Activated T-cell treated with anti-CD3 and anti-CD28 coated beads, Interleukin-2, amount 50 U/mL, for 24 hours (primary cell): Measurements from ENCODE around the gene MRPL4.

ENCODE experiments used
- DNase-seq: peaks from one replicate; pipeline ENCODE4 v3.0.0-alpha.2; 2020
- H3K27ac Mint-ChIP-seq: 2 replicates; pipeline ENCODE4 v1.8.0; 2020; ENCODE audit warnings: mild to moderate bottlenecking, mixed read lengths
- H3K27me3 Mint-ChIP-seq: 2 replicates; pipeline ENCODE4 v1.8.0; 2020; ENCODE audit warnings: mixed read lengths
- H3K36me3 Mint-ChIP-seq: 2 replicates; pipeline ENCODE4 v1.8.0; 2020; ENCODE audit warnings: low read depth, mixed read lengths
- H3K4me1 Mint-ChIP-seq: 2 replicates; pipeline ENCODE4 v1.8.0; 2020; ENCODE audit warnings: low read depth, mixed read lengths
- H3K4me3 Mint-ChIP-seq: 2 replicates; pipeline ENCODE4 v1.8.0; 2020; ENCODE audit warnings: mild to moderate bottlenecking, moderate library complexity, mixed read lengths
- H3K9me3 Mint-ChIP-seq: 2 replicates; pipeline ENCODE4 v1.8.0; 2020; ENCODE audit warnings: mixed read lengths

MRPL4 gene

DNA sequence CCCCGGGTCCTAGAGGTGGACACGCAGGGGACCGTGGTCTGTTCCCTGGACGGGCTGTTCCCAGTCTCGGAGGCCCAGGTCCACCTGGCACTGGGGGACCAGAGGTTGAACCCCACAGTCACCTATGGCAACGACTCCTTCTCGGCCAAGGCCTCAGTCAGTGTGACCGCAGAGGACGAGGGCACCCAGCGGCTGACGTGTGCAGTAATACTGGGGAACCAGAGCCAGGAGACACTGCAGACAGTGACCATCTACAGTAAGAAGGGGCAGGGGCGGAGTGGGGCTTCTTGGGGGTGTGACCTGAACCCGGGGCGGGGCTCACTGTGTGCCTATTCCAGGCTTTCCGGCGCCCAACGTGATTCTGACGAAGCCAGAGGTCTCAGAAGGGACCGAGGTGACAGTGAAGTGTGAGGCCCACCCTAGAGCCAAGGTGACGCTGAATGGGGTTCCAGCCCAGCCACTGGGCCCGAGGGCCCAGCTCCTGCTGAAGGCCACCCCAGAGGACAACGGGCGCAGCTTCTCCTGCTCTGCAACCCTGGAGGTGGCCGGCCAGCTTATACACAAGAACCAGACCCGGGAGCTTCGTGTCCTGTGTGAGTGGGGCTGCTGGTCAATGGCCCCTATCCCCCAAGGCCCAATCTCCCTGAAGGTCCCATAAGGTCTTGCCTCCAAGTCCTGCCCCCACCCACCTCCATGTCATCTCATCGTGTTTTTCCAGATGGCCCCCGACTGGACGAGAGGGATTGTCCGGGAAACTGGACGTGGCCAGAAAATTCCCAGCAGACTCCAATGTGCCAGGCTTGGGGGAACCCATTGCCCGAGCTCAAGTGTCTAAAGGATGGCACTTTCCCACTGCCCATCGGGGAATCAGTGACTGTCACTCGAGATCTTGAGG is 32.3 kb downstream of the MRPL4 start:
- Mint-ChIP-seq H3K27ac (no peak overlapping the region), H3K4me3 (no peak overlapping the region), H3K4me1 (peaks cover 43% of the 10 kb centered on the region), H3K9me3 (no peaks in the 10 kb centered on the region), H3K36me3 (peaks cover 57% of the 10 kb centered on the region), H3K27me3 (peaks cover 24% of the 10 kb centered on the region)
- DNase-seq, result no peak

DNA sequence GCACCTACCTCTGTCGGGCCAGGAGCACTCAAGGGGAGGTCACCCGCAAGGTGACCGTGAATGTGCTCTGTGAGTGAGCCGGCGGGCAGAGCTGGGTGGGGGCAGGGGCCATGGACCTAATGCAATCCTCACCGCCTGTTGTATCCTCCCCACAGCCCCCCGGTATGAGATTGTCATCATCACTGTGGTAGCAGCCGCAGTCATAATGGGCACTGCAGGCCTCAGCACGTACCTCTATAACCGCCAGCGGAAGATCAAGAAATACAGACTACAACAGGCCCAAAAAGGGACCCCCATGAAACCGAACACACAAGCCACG is 32.9 kb downstream of the MRPL4 start:
- no peak for DNase-seq
- no peaks in the 10 kb centered on the region for H3K9me3 Mint-ChIP-seq
- peaks cover 28% of the 10 kb centered on the region for H3K27me3 Mint-ChIP-seq
- H3K4me3 Mint-ChIP-seq, result no peak overlapping the region
- no peak overlapping the region for H3K27ac Mint-ChIP-seq
- peaks cover 43% of the 10 kb centered on the region for H3K4me1 Mint-ChIP-seq
- H3K36me3 Mint-ChIP-seq, result peaks cover 51% of the 10 kb centered on the region

DNA sequence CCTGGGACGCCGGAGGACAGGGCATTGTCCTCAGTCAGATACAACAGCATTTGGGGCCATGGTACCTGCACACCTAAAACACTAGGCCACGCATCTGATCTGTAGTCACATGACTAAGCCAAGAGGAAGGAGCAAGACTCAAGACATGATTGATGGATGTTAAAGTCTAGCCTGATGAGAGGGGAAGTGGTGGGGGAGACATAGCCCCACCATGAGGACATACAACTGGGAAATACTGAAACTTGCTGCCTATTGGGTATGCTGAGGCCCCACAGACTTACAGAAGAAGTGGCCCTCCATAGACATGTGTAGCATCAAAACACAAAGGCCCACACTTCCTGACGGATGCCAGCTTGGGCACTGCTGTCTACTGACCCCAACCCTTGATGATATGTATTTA is 33.4 kb downstream of the MRPL4 start:
- Mint-ChIP-seq H3K36me3 (peaks cover 48% of the 10 kb centered on the region), H3K9me3 (no peaks in the 10 kb centered on the region), H3K4me1 (peaks cover 47% of the 10 kb centered on the region), H3K27ac (no peak overlapping the region), H3K27me3 (peaks cover 33% of the 10 kb centered on the region), H3K4me3 (no peak overlapping the region)
- DNase-seq, result no peak

DNA sequence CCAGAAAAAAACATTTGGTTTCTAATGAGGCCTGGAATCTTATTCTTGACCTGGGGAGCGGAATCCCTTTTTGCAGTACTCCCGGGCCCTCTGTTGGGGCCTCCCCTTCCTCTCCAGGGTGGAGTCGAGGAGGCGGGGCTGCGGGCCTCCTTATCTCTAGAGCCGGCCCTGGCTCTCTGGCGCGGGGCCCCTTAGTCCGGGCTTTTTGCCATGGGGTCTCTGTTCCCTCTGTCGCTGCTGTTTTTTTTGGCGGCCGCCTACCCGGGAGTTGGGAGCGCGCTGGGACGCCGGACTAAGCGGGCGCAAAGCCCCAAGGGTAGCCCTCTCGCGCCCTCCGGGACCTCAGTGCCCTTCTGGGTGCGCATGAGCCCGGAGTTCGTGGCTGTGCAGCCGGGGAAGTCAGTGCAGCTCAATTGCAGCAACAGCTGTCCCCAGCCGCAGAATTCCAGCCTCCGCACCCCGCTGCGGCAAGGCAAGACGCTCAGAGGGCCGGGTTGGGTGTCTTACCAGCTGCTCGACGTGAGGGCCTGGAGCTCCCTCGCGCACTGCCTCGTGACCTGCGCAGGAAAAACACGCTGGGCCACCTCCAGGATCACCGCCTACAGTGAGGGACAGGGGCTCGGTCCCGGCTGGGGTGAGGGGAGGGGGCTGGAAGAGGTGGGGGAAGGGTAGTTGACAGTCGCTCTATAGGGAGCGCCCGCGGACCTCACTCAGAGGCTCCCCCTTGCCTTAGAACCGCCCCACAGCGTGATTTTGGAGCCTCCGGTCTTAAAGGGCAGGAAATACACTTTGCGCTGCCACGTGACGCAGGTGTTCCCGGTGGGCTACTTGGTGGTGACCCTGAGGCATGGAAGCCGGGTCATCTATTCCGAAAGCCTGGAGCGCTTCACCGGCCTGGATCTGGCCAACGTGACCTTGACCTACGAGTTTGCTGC is 35.1 kb downstream of the MRPL4 start, which contains the start of gene ICAM4:
ICAM4 (plus strand) TSS at position 153 of the 935 bp plus-strand sequence; CDS start at position 211, 58 bp downstream.
- Mint-ChIP-seq H3K27ac (peak within 1 kb of the TSS; percentile 18), H3K27me3 (peaks cover 50% of the 10 kb centered on the region), H3K9me3 (no peaks in the 10 kb centered on the region), H3K4me1 (peaks cover 62% of the 10 kb centered on the region), H3K36me3 (peaks cover 37% of the 10 kb centered on the region), H3K4me3 (no peak within 1 kb of the TSS)
- DNase-seq, result peak; percentile 61

DNA sequence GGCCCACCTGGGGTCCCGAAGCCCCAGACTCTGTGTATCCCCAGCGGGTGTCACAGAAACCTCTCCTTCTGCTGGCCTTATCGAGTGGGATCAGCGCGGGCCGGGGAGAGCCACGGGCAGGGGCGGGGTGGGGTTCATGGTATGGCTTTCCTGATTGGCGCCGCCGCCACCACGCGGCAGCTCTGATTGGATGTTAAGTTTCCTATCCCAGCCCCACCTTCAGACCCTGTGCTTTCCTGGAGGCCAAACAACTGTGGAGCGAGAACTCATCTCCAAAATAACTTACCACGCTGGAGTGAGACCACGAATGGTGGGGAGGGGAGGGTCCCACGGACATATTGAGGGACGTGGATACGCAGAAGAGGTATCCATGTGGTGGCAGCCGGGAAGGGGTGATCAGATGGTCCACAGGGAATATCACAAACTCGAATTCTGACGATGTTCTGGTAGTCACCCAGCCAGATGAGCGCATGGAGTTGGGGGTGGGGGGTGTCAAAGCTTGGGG is 36.7 kb downstream of the MRPL4 start:
- peaks cover 28% of the 10 kb centered on the region for H3K36me3 Mint-ChIP-seq
- peak; percentile 65 for DNase-seq
- H3K27me3 Mint-ChIP-seq, result peaks cover 66% of the 10 kb centered on the region
- peaks cover 77% of the 10 kb centered on the region for H3K4me1 Mint-ChIP-seq
- H3K9me3 Mint-ChIP-seq, result no peaks in the 10 kb centered on the region
- peak overlapping the region; percentile 75 for H3K27ac Mint-ChIP-seq
- peak overlapping the region; percentile 70 for H3K4me3 Mint-ChIP-seq

DNA sequence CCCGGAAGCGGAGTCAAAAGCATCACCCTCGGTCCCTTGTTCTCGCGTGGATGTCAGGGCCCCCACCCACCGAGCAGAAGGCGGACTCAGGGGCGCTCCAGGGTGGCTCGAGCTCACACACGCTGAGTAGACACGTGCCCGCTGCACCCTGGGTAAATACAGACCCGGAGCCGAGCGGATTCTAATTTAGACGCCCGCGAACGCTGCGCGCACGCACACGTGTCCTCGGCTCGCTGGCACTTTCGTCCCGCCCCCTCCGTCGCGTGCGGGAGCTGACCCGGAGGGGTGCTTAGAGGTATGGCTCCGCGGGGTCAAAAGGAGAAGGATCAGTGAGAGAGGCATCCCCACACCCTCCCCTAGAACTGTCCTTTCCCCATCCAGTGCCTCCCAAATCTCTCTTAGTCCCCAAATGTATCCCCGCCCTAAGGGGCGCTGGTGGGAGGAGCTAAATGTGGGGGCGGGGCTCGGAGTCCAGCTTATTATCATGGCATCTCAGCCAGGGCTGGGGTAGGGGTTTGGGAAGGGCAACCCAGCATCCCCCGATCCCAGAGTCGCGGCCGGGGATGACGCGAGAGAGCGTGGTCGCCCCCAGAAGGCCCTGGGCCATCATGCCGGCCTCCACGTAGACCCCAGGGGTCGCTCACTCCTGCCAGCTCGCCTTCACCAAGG is 37.3 kb downstream of the MRPL4 start:
- peak; percentile 82 for DNase-seq
- H3K36me3 Mint-ChIP-seq, result peaks cover 22% of the 10 kb centered on the region
- peaks cover 79% of the 10 kb centered on the region for H3K4me1 Mint-ChIP-seq
- H3K27ac Mint-ChIP-seq, result peak overlapping the region; percentile 75
- H3K9me3 Mint-ChIP-seq, result no peaks in the 10 kb centered on the region
- peaks cover 72% of the 10 kb centered on the region for H3K27me3 Mint-ChIP-seq
- H3K4me3 Mint-ChIP-seq, result peak overlapping the region; percentile 70

DNA sequence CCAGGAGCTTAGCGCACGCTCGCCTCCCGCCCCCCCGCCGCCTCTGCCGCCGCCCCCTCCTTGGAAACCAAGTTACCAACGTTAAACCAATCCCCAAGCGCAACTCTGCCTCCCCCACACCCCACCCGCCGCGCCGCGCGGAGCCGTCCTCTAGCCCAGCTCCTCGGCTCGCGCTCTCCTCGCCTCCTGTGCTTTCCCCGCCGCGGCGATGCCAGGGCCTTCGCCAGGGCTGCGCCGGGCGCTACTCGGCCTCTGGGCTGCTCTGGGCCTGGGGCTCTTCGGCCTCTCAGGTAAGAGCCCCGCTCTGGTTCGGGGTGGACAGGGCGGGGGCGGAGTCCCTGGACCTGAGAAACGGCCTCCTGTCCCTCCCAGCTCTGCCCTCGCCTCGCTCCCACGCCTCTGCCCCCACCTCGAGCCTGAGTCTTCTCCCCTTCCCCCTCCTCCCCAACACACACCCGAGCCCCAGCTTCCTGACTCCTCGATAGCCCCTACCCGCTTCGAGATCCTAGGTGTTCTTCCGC is 37.9 kb downstream of the MRPL4 start, which contains the start of gene ICAM5:
ICAM5 (plus strand) TSS at position 117 of the 521 bp plus-strand sequence; CDS start at position 209, 92 bp downstream.
- H3K27me3 Mint-ChIP-seq, result peaks cover 78% of the 10 kb centered on the region

DNA sequence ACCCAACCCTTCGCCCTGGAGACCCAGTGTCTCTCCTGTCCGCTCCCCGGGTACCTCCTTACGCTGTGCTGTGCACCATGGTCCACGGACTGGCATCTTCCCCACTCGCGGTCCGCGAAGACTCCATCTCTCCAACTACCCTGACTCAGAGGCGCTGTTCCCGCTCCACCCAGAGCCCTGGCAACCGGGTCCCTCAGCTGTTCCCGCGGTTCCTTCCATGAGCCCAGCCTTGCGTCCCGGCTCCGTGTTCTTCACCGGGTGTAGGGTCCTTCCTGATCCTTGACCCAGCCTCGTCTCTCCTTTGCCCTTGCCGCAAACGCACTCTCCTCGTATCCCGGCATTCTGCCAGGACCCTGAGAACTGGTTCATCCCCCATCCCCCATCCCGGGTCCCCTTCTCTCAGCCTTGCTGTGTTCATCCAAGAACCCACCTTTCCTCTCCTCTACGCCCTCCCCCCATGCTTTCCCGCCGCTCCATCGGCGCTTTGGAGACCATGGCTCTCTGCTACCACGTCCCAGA is 38.4 kb downstream of the MRPL4 start:
- peaks cover 11% of the 10 kb centered on the region for H3K36me3 Mint-ChIP-seq
- peaks cover 83% of the 10 kb centered on the region for H3K4me1 Mint-ChIP-seq
- peak overlapping the region; percentile 71 for H3K27ac Mint-ChIP-seq
- no peaks in the 10 kb centered on the region for H3K9me3 Mint-ChIP-seq
- H3K4me3 Mint-ChIP-seq, result peak overlapping the region; percentile 70
- H3K27me3 Mint-ChIP-seq, result peaks cover 83% of the 10 kb centered on the region
- DNase-seq, result peak; percentile 55

More for the DNA sequence above, 37.9 kb downstream of the MRPL4 start, which contains the start of gene ICAM5:
- DNase-seq, result no peak
- H3K27ac Mint-ChIP-seq, result peak within 1 kb of the TSS; percentile 75
- no peaks in the 10 kb centered on the region for H3K9me3 Mint-ChIP-seq
- peak within 1 kb of the TSS; percentile 70 for H3K4me3 Mint-ChIP-seq
- peaks cover 83% of the 10 kb centered on the region for H3K4me1 Mint-ChIP-seq
- peaks cover 16% of the 10 kb centered on the region for H3K36me3 Mint-ChIP-seq

DNA sequence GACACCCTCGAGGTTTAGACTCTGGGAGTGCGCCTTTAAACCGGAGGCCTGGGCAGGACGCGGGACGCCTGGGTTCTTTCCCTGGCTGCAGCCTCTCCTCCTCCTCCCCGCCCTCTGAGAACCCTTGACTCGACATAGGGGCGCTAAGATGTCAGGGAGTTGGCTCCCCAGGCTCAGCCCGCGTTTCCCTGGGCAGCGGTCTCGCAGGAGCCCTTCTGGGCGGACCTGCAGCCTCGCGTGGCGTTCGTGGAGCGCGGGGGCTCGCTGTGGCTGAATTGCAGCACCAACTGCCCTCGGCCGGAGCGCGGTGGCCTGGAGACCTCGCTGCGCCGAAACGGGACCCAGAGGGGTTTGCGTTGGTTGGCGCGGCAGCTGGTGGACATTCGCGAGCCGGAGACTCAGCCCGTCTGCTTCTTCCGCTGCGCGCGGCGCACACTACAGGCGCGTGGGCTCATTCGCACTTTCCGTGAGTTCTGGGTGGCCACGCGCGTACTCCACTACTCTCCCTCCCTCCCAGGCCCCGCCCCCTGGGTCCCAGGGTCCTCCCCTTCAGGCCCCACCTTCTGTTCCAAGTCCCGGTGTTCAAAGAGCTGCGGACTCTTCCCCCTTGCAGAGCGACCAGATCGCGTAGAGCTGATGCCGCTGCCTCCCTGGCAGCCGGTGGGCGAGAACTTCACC is 39.0 kb downstream of the MRPL4 start:
- no peaks in the 10 kb centered on the region for H3K9me3 Mint-ChIP-seq
- DNase-seq, result peak; percentile 70

DNA sequence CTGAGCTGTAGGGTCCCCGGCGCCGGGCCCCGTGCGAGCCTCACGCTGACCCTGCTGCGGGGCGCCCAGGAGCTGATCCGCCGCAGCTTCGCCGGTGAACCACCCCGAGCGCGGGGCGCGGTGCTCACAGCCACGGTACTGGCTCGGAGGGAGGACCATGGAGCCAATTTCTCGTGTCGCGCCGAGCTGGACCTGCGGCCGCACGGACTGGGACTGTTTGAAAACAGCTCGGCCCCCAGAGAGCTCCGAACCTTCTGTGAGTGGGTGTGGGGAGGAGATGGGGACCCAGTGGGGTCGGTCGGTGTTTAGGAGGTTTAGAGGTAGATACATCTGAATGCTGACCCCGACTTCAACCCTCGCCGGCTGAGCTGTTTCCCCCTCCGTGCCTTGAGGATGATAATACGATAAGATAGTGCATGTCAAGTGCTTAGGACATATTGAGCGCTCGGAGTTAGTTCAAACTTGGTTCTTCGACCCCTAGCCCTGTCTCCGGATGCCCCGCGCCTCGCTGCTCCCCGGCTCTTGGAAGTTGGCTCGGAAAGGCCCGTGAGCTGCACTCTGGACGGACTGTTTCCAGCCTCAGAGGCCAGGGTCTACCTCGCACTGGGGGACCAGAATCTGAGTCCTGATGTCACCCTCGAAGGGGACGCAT is 39.7 kb downstream of the MRPL4 start:
- Mint-ChIP-seq H3K9me3 (no peaks in the 10 kb centered on the region), H3K4me1 (peaks cover 79% of the 10 kb centered on the region), H3K27ac (peak overlapping the region; percentile 56), H3K4me3 (peak overlapping the region; percentile 70), H3K27me3 (peaks cover 90% of the 10 kb centered on the region), H3K36me3 (no peaks in the 10 kb centered on the region)
- no peak for DNase-seq

More for the DNA sequence above, 39.0 kb downstream of the MRPL4 start:
- H3K27me3 Mint-ChIP-seq, result peaks cover 89% of the 10 kb centered on the region
- H3K4me1 Mint-ChIP-seq, result peaks cover 85% of the 10 kb centered on the region
- peak overlapping the region; percentile 71 for H3K27ac Mint-ChIP-seq
- H3K4me3 Mint-ChIP-seq, result peak overlapping the region; percentile 70
- H3K36me3 Mint-ChIP-seq, result peaks cover 5% of the 10 kb centered on the region

DNA sequence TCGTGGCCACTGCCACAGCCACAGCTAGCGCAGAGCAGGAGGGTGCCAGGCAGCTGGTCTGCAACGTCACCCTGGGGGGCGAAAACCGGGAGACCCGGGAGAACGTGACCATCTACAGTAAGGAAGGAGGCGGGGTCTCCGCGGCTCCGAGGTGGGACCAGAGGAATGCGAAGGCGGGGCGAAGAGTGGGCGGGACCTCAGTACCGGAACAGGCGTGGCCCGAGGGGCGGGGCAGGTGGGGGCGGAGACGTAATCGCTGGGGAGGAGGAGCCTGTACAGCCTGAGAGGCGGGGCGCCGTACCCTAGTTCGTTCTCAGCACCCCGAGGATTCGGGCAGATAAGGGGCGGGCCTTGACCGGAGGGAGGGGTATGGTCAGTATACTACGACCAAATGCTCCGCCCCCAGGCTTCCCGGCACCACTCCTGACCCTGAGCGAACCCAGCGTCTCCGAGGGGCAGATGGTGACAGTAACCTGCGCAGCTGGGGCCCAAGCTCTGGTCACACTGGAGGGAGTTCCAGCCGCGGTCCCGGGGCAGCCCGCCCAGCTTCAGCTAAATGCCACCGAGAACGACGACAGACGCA is 40.3 kb downstream of the MRPL4 start:
- H3K4me1 Mint-ChIP-seq, result peaks cover 74% of the 10 kb centered on the region
- peak overlapping the region; percentile 56 for H3K27ac Mint-ChIP-seq
- peak overlapping the region; percentile 70 for H3K4me3 Mint-ChIP-seq
- H3K9me3 Mint-ChIP-seq, result no peaks in the 10 kb centered on the region
- H3K27me3 Mint-ChIP-seq, result peaks cover 87% of the 10 kb centered on the region
- DNase-seq, result peak; percentile 83
- H3K36me3 Mint-ChIP-seq, result no peaks in the 10 kb centered on the region

DNA sequence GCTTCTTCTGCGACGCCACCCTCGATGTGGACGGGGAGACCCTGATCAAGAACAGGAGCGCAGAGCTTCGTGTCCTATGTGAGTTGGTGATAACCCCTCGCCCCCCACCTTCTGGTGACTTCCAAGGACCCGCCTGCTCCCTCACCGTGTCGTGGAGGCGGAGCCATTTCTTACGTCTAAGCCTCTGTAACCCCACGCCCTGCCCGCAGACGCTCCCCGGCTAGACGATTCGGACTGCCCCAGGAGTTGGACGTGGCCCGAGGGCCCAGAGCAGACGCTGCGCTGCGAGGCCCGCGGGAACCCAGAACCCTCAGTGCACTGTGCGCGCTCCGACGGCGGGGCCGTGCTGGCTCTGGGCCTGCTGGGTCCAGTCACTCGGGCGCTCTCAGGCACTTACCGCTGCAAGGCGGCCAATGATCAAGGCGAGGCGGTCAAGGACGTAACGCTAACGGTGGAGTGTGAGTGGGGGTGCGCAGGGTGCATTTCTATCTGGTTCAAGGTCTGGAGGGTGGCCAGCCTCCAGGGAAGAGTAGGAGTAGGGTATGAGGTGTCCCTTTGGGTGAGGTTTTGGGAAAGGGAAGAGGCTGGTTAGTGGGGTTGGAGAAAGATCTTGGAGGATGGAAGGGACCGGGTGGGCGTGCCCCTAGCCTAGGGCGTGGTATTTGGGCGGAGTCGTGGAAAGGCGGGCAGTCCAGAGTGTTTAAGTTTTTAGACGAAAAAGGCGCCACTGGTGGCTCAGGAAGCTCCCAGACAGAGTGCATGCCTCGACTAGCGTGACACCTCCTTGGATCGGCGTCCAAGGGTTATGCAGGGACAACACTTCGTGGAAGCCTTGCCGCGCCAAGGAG is 41.0 kb downstream of the MRPL4 start:
- H3K36me3 Mint-ChIP-seq, result no peaks in the 10 kb centered on the region
- DNase-seq, result no peak
- peak overlapping the region; percentile 80 for H3K27ac Mint-ChIP-seq
- H3K4me1 Mint-ChIP-seq, result peaks cover 66% of the 10 kb centered on the region
- no peaks in the 10 kb centered on the region for H3K9me3 Mint-ChIP-seq
- H3K4me3 Mint-ChIP-seq, result peak overlapping the region; percentile 70
- H3K27me3 Mint-ChIP-seq, result peaks cover 80% of the 10 kb centered on the region
